OCI-LY3 (cell line): ENCODE measurements around the gene ST3GAL6.

Experiments used
- H2AFZ ChIP-seq: fragments of 200-600, 300-600 bp; shearing (Covaris generic); 2 replicates; pipeline ENCODE4 v1.6.0; 2014; ENCODE audit warnings: antibody characterized with exemption, low read depth, low read length
- H3K27ac ChIP-seq: fragments of 200-600, 300-600 bp; sonication (generic); 2 replicates; pipeline ENCODE4 v1.5.1; 2014; ENCODE audit warnings: mild to moderate bottlenecking, low read length, moderate library complexity, mixed read lengths
- H3K27me3 ChIP-seq: fragments of 200-600, 300-600 bp; sonication (generic); 2 replicates; pipeline ENCODE4 v1.6.1; 2014; ENCODE audit warnings: low read depth, low read length, mixed read lengths
- H3K36me3 ChIP-seq: fragments of 200-600, 300-600 bp; sonication (generic); replicated peaks from 2 replicates; pipeline ENCODE3; 2014; ENCODE audit warnings: low read depth, low read length, mixed read lengths
- H3K4me1 ChIP-seq: fragments of 300-600, 200-600 bp; sonication (generic); 2 replicates; pipeline ENCODE4 v1.6.1; 2014; ENCODE audit warnings: low read length, mixed read lengths
- H3K4me2 ChIP-seq: fragments of 200-600, 300-600 bp; sonication (generic); 2 replicates; pipeline ENCODE4 v1.6.1; 2014; ENCODE audit warnings: low read length, mixed read lengths
- H3K4me3 ChIP-seq: fragments of 300-600, 200-600 bp; sonication (generic); 2 replicates; pipeline ENCODE4 v1.5.1; 2014; ENCODE audit warnings: antibody characterized with exemption, mild to moderate bottlenecking, low read length, moderate library complexity
- H3K79me2 ChIP-seq: fragments of 300-600, 200-600 bp; shearing (Covaris generic); 2 replicates; pipeline ENCODE4 v1.6.1; 2014; ENCODE audit warnings: mild to moderate bottlenecking, low read length, mixed read lengths
- H3K9ac ChIP-seq: fragments of 300-600, 200-600 bp; shearing (Covaris generic); 2 replicates; pipeline ENCODE4 v1.6.0; 2014; ENCODE audit warnings: mild to moderate bottlenecking, low read length, moderate library complexity
- H3K9me3 ChIP-seq: fragments of 200-600, 300-600 bp; shearing (Covaris generic); 2 replicates; pipeline ENCODE4 v1.6.1; 2014; ENCODE audit warnings: low read length, mixed read lengths; ENCODE audit not compliant: insufficient read depth
- H4K20me1 ChIP-seq: fragments of 200-600, 300-600 bp; sonication (generic); 2 replicates; pipeline ENCODE4 v1.6.1; 2016; ENCODE audit warnings: low read length, mixed read lengths; ENCODE audit not compliant: insufficient read depth
- EZH2phosphoT487 ChIP-seq: fragments of 200-600 bp; shearing (Covaris generic); IDR thresholded peaks from 2 replicates; pipeline ENCODE4 v1.6.1; 2018; ENCODE audit warnings: antibody characterized with exemption, mixed run types, low read depth
- TF ChIP-seq, protein P1 (sequence below): fragments of 200-600, 300-600 bp; sonication (generic); IDR thresholded peaks from 2 replicates; pipeline ENCODE4 v1.5.1; 2014; ENCODE audit warnings: antibody characterized with exemption, low read length, low read depth

Gene ST3GAL6

DNA sequence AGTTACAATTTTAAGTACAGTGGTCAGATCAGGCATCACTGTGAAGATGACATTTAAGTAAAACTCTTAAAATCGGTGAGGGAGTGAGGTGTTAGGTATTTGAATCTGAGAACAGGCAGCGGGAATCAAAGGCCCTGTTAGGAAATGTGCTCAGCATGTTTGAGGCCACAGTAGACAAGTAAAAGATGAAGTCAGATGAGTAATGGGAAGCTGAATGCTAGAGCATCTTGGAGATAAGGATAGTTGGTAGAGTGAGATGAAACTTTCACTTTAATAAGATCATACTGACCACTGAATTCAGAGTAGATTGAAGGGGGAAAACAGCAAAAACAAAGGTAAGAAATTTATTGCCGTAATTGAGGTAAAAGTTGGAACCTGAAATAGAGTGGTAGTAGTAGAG is 76.7 kb downstream of the ST3GAL6 start:
- H3K27me3 ChIP-seq: no peaks in the 10 kb centered on the region
- H3K4me2 ChIP-seq: no peak overlapping the region
- H4K20me1 ChIP-seq: no peaks in the 10 kb centered on the region
- H3K9ac ChIP-seq: no peak overlapping the region
- no peak for TF ChIP-seq EZH2phosphoT487
- TF ChIP-seq, protein P1, sequence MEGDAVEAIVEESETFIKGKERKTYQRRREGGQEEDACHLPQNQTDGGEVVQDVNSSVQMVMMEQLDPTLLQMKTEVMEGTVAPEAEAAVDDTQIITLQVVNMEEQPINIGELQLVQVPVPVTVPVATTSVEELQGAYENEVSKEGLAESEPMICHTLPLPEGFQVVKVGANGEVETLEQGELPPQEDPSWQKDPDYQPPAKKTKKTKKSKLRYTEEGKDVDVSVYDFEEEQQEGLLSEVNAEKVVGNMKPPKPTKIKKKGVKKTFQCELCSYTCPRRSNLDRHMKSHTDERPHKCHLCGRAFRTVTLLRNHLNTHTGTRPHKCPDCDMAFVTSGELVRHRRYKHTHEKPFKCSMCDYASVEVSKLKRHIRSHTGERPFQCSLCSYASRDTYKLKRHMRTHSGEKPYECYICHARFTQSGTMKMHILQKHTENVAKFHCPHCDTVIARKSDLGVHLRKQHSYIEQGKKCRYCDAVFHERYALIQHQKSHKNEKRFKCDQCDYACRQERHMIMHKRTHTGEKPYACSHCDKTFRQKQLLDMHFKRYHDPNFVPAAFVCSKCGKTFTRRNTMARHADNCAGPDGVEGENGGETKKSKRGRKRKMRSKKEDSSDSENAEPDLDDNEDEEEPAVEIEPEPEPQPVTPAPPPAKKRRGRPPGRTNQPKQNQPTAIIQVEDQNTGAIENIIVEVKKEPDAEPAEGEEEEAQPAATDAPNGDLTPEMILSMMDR: no peak
- H3K9me3 ChIP-seq: no peaks in the 10 kb centered on the region
- H3K36me3 ChIP-seq: no peaks in the 10 kb centered on the region
- no peaks in the 10 kb centered on the region; the same call in 1 of the 2 replicates for H3K79me2 ChIP-seq
- no peak overlapping the region for H3K27ac ChIP-seq
- H3K4me3 ChIP-seq: no peak overlapping the region
- H3K4me1 ChIP-seq: no peaks in the 10 kb centered on the region
- H2AFZ ChIP-seq: no peak overlapping the region

GRCh38 chr3:98843266-98843959 is 80.3 kb downstream of the ST3GAL6 start:
- H3K79me2 ChIP-seq: no peaks in the 10 kb centered on the region
- H3K27me3 ChIP-seq: no peaks in the 10 kb centered on the region
- H3K36me3 ChIP-seq: peaks cover 4% of the 10 kb centered on the region
- H4K20me1 ChIP-seq: no peaks in the 10 kb centered on the region
- no peak overlapping the region for H3K27ac ChIP-seq
- no peaks in the 10 kb centered on the region for H3K4me1 ChIP-seq
- no peaks in the 10 kb centered on the region for H3K9me3 ChIP-seq
- no peak overlapping the region for H2AFZ ChIP-seq
- TF ChIP-seq EZH2phosphoT487: no peak
- TF ChIP-seq, protein P1: no peak
- no peak overlapping the region for H3K4me2 ChIP-seq
- no peak overlapping the region for H3K4me3 ChIP-seq
- no peak overlapping the region for H3K9ac ChIP-seq
